GM23248 (cell line): ENCODE results near the gene CCDC146. TPM values are rescaled to one million over a fixed set of nuclear protein-coding genes. Genes with fewer than 3 reads are reported as not detected.

ENCODE experiments used
- DNase-seq: peaks from one replicate; pipeline ENCODE4 v3.0.0-alpha.2; 2015
- H2AFZ ChIP-seq: fragments of 200-600 bp; sonication (generic); 2 replicates; pipeline ENCODE4 v1.6.1; 2016; ENCODE audit warnings: antibody characterized with exemption
- H3F3A ChIP-seq: fragments of 200-600 bp; sonication (generic); 2 replicates; pipeline ENCODE4 v1.6.1; 2016; ENCODE audit warnings: mild to moderate bottlenecking, antibody characterized with exemption, mixed run types; ENCODE audit not compliant: insufficient read depth
- H3K27ac ChIP-seq: fragments of 200-600 bp; sonication (generic); 2 replicates; pipeline ENCODE4 v1.5.1; 2016; ENCODE audit warnings: mild to moderate bottlenecking
- H3K27me3 ChIP-seq: fragments of 200-600 bp; sonication (generic); replicated peaks from 2 replicates; pipeline ENCODE4 v1.6.1; 2016; ENCODE audit warnings: mild to moderate bottlenecking; ENCODE audit not compliant: insufficient read depth
- H3K36me3 ChIP-seq: fragments of 200-600 bp; sonication (generic); 2 replicates; pipeline ENCODE4 v1.6.1; 2016; ENCODE audit warnings: low read depth, mild to moderate bottlenecking
- H3K4me1 ChIP-seq: fragments of 200-600 bp; sonication (generic); 2 replicates; pipeline ENCODE4 v1.6.1; 2016; ENCODE audit warnings: mild to moderate bottlenecking; ENCODE audit not compliant: insufficient read depth
- H3K4me2 ChIP-seq: fragments of 200-600 bp; sonication (generic); one replicate; pipeline ENCODE4 v1.6.1; 2016; ENCODE audit warnings: mild to moderate bottlenecking; ENCODE audit not compliant: unreplicated experiment
- H3K4me3 ChIP-seq: fragments of 200-600 bp; sonication (generic); 2 replicates; pipeline ENCODE4 v1.5.1; 2016; ENCODE audit warnings: mild to moderate bottlenecking
- H3K79me2 ChIP-seq: fragments of 200-600 bp; sonication (generic); 2 replicates; pipeline ENCODE4 v1.6.1; 2016; ENCODE audit warnings: mild to moderate bottlenecking; ENCODE audit not compliant: insufficient read depth
- H3K9ac ChIP-seq: fragments of 200-600 bp; sonication (generic); 2 replicates; pipeline ENCODE4 v1.6.1; 2016; ENCODE audit warnings: mild to moderate bottlenecking
- H3K9me2 ChIP-seq: fragments of 200-600 bp; sonication (generic); 2 replicates; pipeline ENCODE4 v1.6.1; 2016; ENCODE audit warnings: mixed run types, mild to moderate bottlenecking, moderate library complexity; ENCODE audit not compliant: insufficient read depth
- H3K9me3 ChIP-seq: fragments of 200-600 bp; sonication (generic); one replicate; pipeline ENCODE4 v1.6.1; 2017; ENCODE audit warnings: low read depth
- H4K20me1 ChIP-seq: fragments of 200-600 bp; sonication (generic); 2 replicates; pipeline ENCODE4 v1.6.0; 2016; ENCODE audit not compliant: insufficient read depth
- EZH2 ChIP-seq: fragments of 200-600 bp; sonication (generic); IDR thresholded peaks from 2 replicates; pipeline ENCODE4 v1.6.1; 2018; ENCODE audit warnings: antibody characterized with exemption, mild to moderate bottlenecking; ENCODE audit not compliant: insufficient read depth, poor library complexity, severe bottlenecking
- EZH2phosphoT487 ChIP-seq: fragments of 200-600 bp; sonication (generic); IDR thresholded peaks from 2 replicates; pipeline ENCODE4 v1.6.1; 2018; ENCODE audit warnings: antibody characterized with exemption, moderate library complexity, mild to moderate bottlenecking, low read depth; ENCODE audit not compliant: insufficient read depth
- WGBS, 2 experiments: methylation state at CpG; one replicate each; pipeline ENCODE4 v1.1.6; 2015 to 2017; ENCODE audit warnings: low lambda C conversion rate in 2 of 2, low coverage in 1 of 2; ENCODE audit errors: missing lambda C conversion rate in 2 of 2; 5-methylcytosine and 5-hydroxymethylcytosine counted together
- in situ Hi-C: fragments of 300-500 bp; cut with MboI; formaldehyde crosslinking; loops from 2 replicates; pipeline ENCODE4 v1.15.0; 2020
- polyA plus RNA-seq: library from polyadenylated mRNA; unstranded; fragments of >200 nt; fragmentation: Nextera tagmentation; extraction: Ambion mirVana; gene quantifications from 2 replicates; pipeline ENCODE4 v1.2.1, GENCODE V29; 2016
- total RNA-seq: library from RNA; depleted of rRNA; stranded (reverse); fragments of >200 nt; shearing (Covaris generic); gene quantifications from 2 replicates; pipeline ENCODE4 v1.2.3, GENCODE V29; 2014; rRNA removed

Gene CCDC146
- total and polyA plus RNA-seq, 2 experiments from 2014 or later, result 0.32 to 0.78 TPM

DNA sequence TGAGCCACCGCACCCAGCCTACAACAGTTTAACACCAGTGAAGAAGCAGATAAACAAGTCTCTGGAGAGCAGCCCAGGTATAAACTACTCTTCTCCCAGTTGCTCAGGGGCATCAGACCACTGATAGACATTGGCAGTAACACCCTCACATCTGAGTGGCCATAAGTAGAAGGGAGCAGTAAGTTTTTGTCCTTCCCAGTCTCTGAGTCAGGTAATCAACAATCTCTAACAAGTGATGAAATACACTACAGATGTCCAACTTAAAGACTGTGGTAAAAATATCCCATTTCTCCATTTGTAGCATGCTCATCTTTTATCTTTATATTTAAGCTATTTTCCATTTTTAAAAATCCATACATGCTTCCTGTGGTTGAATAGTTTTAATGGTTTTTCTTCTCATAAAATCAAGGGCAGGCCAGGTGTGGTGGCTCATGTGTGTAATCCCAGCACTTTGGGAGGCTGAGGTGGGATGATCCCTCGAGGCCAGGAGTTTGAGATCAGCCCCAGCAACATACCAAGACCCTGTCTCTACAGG is 215.1 kb downstream of the CCDC146 start:
- Histone ChIP-seq H3K9ac (no peak overlapping the region), H3K9me3 (no peaks in the 10 kb centered on the region), H3K4me3 (no peak overlapping the region), H3K79me2 (no peaks in the 10 kb centered on the region), H4K20me1 (no peaks in the 10 kb centered on the region), H3K4me2 (no peak overlapping the region), H2AFZ (no peak overlapping the region), H3K4me1 (0 out of 2 replicates have a peak, but pooled peaks cover 7% of the 10 kb centered on the region), H3K9me2 (no peaks in the 10 kb centered on the region), H3K36me3 (no peaks in the 10 kb centered on the region), H3K27ac (no peak overlapping the region), H3F3A (peaks cover 13% of the 10 kb centered on the region; the same call in 1 of the 2 replicates), H3K27me3 (no peaks in the 10 kb centered on the region)
- no peak for DNase-seq
- TF ChIP-seq EZH2phosphoT487, result no peak
- no peak for TF ChIP-seq EZH2
- in situ Hi-C loops, result loop anchor here (10.0 kb wide), 1 partner anchor 203 kb away; no protein-coding TSS in a partner anchor
- 81 to 88% methylated on average over 2 of the region's 2 CpGs for WGBS, 2 experiments

DNA sequence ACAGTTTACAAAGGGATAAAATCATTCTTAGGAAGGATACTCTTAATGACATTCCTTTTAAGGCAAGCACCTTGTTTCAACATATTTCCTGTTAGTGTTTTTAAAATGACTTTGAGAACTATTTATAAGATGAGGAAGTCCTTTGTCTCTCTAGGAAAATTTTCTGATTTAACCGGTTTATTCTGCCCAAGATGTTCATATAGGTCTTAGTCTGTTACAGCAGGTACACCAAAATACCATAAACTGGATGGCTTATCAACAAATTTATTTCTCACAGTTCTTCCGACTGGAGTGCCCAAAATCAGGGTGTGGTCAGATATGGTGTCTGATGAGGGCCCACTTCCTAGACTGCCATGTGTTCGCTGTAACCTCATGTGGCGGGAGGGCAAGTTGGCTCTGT is 215.8 kb downstream of the CCDC146 start:
- Histone ChIP-seq H3K9ac (no peak overlapping the region), H3K36me3 (no peaks in the 10 kb centered on the region), H3F3A (peaks cover 13% of the 10 kb centered on the region; the same call in 1 of the 2 replicates), H2AFZ (no peak overlapping the region), H3K27ac (no peak overlapping the region), H3K9me2 (no peaks in the 10 kb centered on the region), H3K79me2 (no peaks in the 10 kb centered on the region), H3K27me3 (no peaks in the 10 kb centered on the region), H3K4me2 (no peak overlapping the region), H3K9me3 (no peaks in the 10 kb centered on the region), H4K20me1 (no peaks in the 10 kb centered on the region), H3K4me1 (0 out of 2 replicates have a peak, but pooled peaks cover 7% of the 10 kb centered on the region), H3K4me3 (no peak overlapping the region)
- no peak for TF ChIP-seq EZH2
- no peak for TF ChIP-seq EZH2phosphoT487
- DNase-seq, result no peak
- WGBS, 2 experiments, result 96 to 99% methylated on average over 4 of the region's 4 CpGs
- in situ Hi-C loops, result loop anchor here (10.0 kb wide), 1 partner anchor 203 kb away; no protein-coding TSS in a partner anchor

DNA sequence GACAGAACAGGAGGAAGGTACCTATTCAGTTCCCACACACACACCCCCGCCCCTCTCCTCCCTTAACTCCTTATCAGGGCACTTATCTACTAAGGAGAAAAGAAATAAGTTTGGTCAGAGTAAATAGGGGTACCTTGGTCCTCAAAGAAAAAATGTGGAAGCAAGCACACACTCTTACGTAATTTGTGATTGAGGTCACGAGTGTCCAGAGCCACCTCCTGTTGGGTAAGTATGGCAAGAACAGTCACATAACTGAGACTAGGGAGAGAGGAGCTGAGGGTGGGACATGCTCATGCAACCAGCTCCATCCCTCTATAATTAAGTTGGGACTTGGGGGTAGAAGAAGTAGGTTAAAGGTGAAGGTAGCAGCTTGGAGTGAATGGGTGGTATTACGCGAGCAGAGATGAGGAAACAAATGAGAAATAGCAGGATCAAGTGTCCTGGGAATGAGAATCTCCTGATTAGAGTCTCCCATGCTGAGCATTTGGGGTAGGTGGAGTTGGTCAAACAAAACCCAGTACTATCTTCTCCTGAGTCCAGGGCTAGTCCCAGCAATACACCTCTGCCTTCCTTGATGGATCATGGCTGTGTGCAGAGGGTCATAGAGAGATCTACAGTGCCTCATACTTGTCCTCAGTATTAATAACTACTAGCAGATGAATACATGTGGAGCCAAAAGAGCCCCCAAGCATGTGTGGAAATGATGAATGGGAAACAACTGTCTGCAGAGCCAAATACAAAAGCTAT is 216.6 kb downstream of the CCDC146 start:
- 0 out of 2 replicates have a peak, but pooled peaks cover 7% of the 10 kb centered on the region for H3K4me1 ChIP-seq
- H3K27me3 ChIP-seq, result no peaks in the 10 kb centered on the region
- H3K9me2 ChIP-seq, result no peaks in the 10 kb centered on the region
- TF ChIP-seq EZH2 (no peak), EZH2phosphoT487 (no peak)
- no peak overlapping the region for H2AFZ ChIP-seq
- H3K4me3 ChIP-seq, result no peak overlapping the region
- peaks cover 13% of the 10 kb centered on the region; the same call in 1 of the 2 replicates for H3F3A ChIP-seq
- no peak overlapping the region for H3K4me2 ChIP-seq
- no peaks in the 10 kb centered on the region for H4K20me1 ChIP-seq
- H3K9ac ChIP-seq, result no peak overlapping the region
- H3K36me3 ChIP-seq, result no peaks in the 10 kb centered on the region
- H3K9me3 ChIP-seq, result no peaks in the 10 kb centered on the region
- H3K79me2 ChIP-seq, result no peaks in the 10 kb centered on the region
- DNase-seq, result no peak
- in situ Hi-C loops, result loop anchor here (10.0 kb wide), 1 partner anchor 204 kb away; no protein-coding TSS in a partner anchor
- H3K27ac ChIP-seq, result no peak overlapping the region
- WGBS, 2 experiments, result 74 to 77% methylated on average over 5 of the region's 5 CpGs

DNA sequence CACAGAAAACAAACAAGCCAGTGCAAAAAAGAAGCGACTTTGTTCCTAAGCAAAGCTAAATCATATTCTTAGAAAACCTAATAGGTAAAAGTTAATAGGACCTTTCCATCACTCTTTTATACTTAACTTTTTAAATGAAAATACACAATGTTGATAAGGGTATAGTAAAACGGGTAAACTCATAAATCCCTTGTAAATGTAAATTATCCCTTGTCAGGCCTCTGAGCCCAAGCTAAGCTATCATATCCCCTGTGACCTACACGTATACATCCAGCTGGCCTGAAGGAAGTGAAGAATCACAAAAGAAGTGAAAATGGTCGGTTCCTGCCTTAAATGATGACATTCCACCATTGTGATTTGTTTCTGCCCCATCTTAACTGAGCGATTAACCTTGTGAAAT is 217.3 kb downstream of the CCDC146 start:
- no peak overlapping the region for H3K27ac ChIP-seq
- H3K9ac ChIP-seq, result no peak overlapping the region
- in situ Hi-C loops, result loop anchor here (10.0 kb wide), 1 partner anchor 205 kb away; no protein-coding TSS in a partner anchor
- WGBS, 2 experiments, result 59 to 60% methylated on average over 5 of the region's 5 CpGs
- H3K9me2 ChIP-seq, result no peaks in the 10 kb centered on the region
- no peaks in the 10 kb centered on the region for H3K36me3 ChIP-seq
- 0 out of 2 replicates have a peak, but pooled peaks cover 7% of the 10 kb centered on the region for H3K4me1 ChIP-seq
- DNase-seq, result no peak
- no peaks in the 10 kb centered on the region for H4K20me1 ChIP-seq
- no peak for TF ChIP-seq EZH2
- TF ChIP-seq EZH2phosphoT487, result no peak
- no peaks in the 10 kb centered on the region for H3K79me2 ChIP-seq
- no peak overlapping the region for H3K4me2 ChIP-seq
- no peak overlapping the region for H2AFZ ChIP-seq
- no peak overlapping the region for H3K4me3 ChIP-seq
- no peaks in the 10 kb centered on the region for H3K27me3 ChIP-seq
- peaks cover 13% of the 10 kb centered on the region; the same call in 1 of the 2 replicates for H3F3A ChIP-seq
- no peaks in the 10 kb centered on the region for H3K9me3 ChIP-seq

Other genes starting within 250 kb of the CCDC146 start
- not detected in 2 replicates for gene SPDYE17, start 90.3 kb upstream of the CCDC146 start, total RNA-seq
- not detected in 2 replicates for gene SPDYE17, start 90.3 kb upstream of the CCDC146 start, polyA plus RNA-seq
- gene SPDYE18, start 60.1 kb upstream of the CCDC146 start, total RNA-seq, result not detected in 2 replicates
- not detected in 2 replicates for gene SPDYE18, start 60.1 kb upstream of the CCDC146 start, polyA plus RNA-seq
- 3.8 and 4.8 TPM in 2 replicates for gene FGL2, start 77.2 kb downstream of the CCDC146 start, total RNA-seq
- 1.3 and 1.6 TPM in 2 replicates for gene FGL2, start 77.2 kb downstream of the CCDC146 start, polyA plus RNA-seq